Measurements from ENCODE around the gene ADGRV1.
"Not testable (repeated sequence)": the region's sequence is repeated elsewhere in the genome, so short reads cannot be mapped to it uniquely, and the experiment has no call there.

The ADGRV1 gene

GRCh38 chr5:90962481-90962880 lies 403.9 kb downstream of the ADGRV1 start:
- no peak for DNase-seq

- DNase-seq = no peak
These were observed 406.6 kb downstream of the ADGRV1 start for GRCh38 chr5:90965110-90965685.

- DNase-seq = no peak
These were observed 408.8 kb downstream of the ADGRV1 start for GRCh38 chr5:90967443-90967842.

- DNase-seq = no peak
These were observed 409.3 kb downstream of the ADGRV1 start for GRCh38 chr5:90967851-90968250.

GRCh38 chr5:90968319-90968718 lies 409.7 kb downstream of the ADGRV1 start:
- DNase-seq = no peak

- DNase-seq = not testable (repeated sequence)
These were observed 411.3 kb downstream of the ADGRV1 start for GRCh38 chr5:90969945-90970344.

GRCh38 chr5:90981177-90981576 lies 422.6 kb downstream of the ADGRV1 start:
- DNase-seq = no peak

- DNase-seq = no peak
These were observed 423.2 kb downstream of the ADGRV1 start for GRCh38 chr5:90981821-90982220.

- DNase-seq = no peak
These were observed 424.0 kb downstream of the ADGRV1 start for GRCh38 chr5:90982576-90982975.

- no peak for DNase-seq
These were observed 424.6 kb downstream of the ADGRV1 start for GRCh38 chr5:90983148-90983547.

- no peak for DNase-seq
These were observed 425.1 kb downstream of the ADGRV1 start for GRCh38 chr5:90983711-90984124.

GRCh38 chr5:90985341-90985740 lies 426.7 kb downstream of the ADGRV1 start:
- DNase-seq = no peak

- no peak for DNase-seq
These were observed 429.1 kb downstream of the ADGRV1 start for GRCh38 chr5:90987726-90988125.

- no peak for DNase-seq
These were observed 432.6 kb downstream of the ADGRV1 start for GRCh38 chr5:90991201-90991600.

- no peak for DNase-seq
These were observed 436.2 kb downstream of the ADGRV1 start for GRCh38 chr5:90994796-90995195.

- DNase-seq = no peak
These were observed 437.5 kb downstream of the ADGRV1 start for GRCh38 chr5:90996089-90996488.

- no peak for DNase-seq
These were observed 438.5 kb downstream of the ADGRV1 start for GRCh38 chr5:90997082-90997481.

- DNase-seq = no peak
These were observed 442.1 kb downstream of the ADGRV1 start for GRCh38 chr5:91000743-91001142.

GRCh38 chr5:91006713-91007112 lies 448.1 kb downstream of the ADGRV1 start:
- no peak for DNase-seq

- no peak for DNase-seq
These were observed 448.7 kb downstream of the ADGRV1 start for GRCh38 chr5:91007251-91007650.

GRCh38 chr5:91007780-91008402 lies 449.3 kb downstream of the ADGRV1 start:
- no peak for DNase-seq

GRCh38 chr5:91010090-91010489 lies 451.5 kb downstream of the ADGRV1 start:
- no peak for DNase-seq

- no peak for DNase-seq
These were observed 452.4 kb downstream of the ADGRV1 start for GRCh38 chr5:91011029-91011428.

GRCh38 chr5:91012867-91013266 lies 454.3 kb downstream of the ADGRV1 start:
- not testable (repeated sequence) for DNase-seq

- no peak for DNase-seq
These were observed 457.7 kb downstream of the ADGRV1 start for GRCh38 chr5:91016322-91016721.

All from activated CD4-positive, alpha-beta T cell treated with anti-CD3 and anti-CD28 coated beads, Interleukin-2, Interleukin-6, amounts not matched to agents 100 ng/mL and 50 ng/mL, durations not matched to agents 16 hours and 8 hours (primary cell).